Vagina (tissue), 2 donors: ENCODE measurements around the gene GADD45A.

Experiments used
- CTCF ChIP-seq, 3 experiments: fragments of 450-650 bp in 2 of 3; fragments of 200-600 bp in 1 of 3; sonication (generic) in 1 of 3; IDR thresholded peaks; one replicate each; pipeline ENCODE4 v1.5.1; 2017 to 2019; ENCODE audit warnings: antibody characterized with exemption in 3 of 3, mild to moderate bottlenecking in 2 of 3, moderate library complexity in 2 of 3
- POLR2A ChIP-seq, 2 donors: fragments of 450-650 bp; IDR thresholded peaks; one replicate each; pipeline ENCODE4 v1.6.1; 2017; ENCODE audit warnings: antibody characterized with exemption in 2 of 2, mild to moderate bottlenecking in 2 of 2, moderate library complexity in 2 of 2
- POLR2AphosphoS5 ChIP-seq, 2 donors: sonication (generic); formaldehyde crosslinking; IDR thresholded peaks; one replicate each; pipeline ENCODE4 v1.9.0; 2017; ENCODE audit warnings: antibody characterized with exemption in 2 of 2, mild to moderate bottlenecking in 2 of 2, low read depth in 1 of 2; ENCODE audit not compliant: insufficient read depth in 1 of 2

GRCh38 chr1:67686267-67687197 lies 1.5 kb downstream of the GADD45A start:
- TF ChIP-seq CTCF (IDR thresholded peaks at IDR 0.05): no peak
- peak in 1 of 2 donors; percentile 19 for TF ChIP-seq POLR2A (IDR thresholded peaks at IDR 0.05)
- TF ChIP-seq POLR2AphosphoS5 (IDR thresholded peaks at IDR 0.05; ENCODE audit: insufficient read depth in 1 of 2, low read depth in 1 of 2): peak; percentile 88 to 94
